ENCODE measurements around the gene ELOVL4. TPM values are rescaled to one million over a fixed set of nuclear protein-coding genes. Genes with fewer than 3 reads are reported as not detected.

Gene ELOVL4
- total RNA-seq, 1 experiment from 2014 or later = 1.3 TPM

GRCh38 chr6:79946272-79947190 is 822 bp downstream of the ELOVL4 start:
- Histone ChIP-seq H3K4me3 (peak overlapping the region; percentile 39), H3K4me1 (replicated peaks) (peaks cover 13% of the 10 kb centered on the region; the same call in 1 of the 2 replicates), H3K27ac (no peak overlapping the region), H3K9me3 (replicated peaks) (no peaks in the 10 kb centered on the region), H3K36me3 (no peaks in the 10 kb centered on the region), H3K27me3 (replicated peaks) (peaks cover 25% of the 10 kb centered on the region)
- peak in 1 of 2 experiments; percentile 26 for DNase-seq (ENCODE audit: low read depth in 1 of 2, low spot score in 2 of 2)

- Histone ChIP-seq H3K36me3 (no peaks in the 10 kb centered on the region), H3K4me3 (no peak overlapping the region), H3K9me3 (replicated peaks) (no peaks in the 10 kb centered on the region), H3K27me3 (replicated peaks) (peaks cover 20% of the 10 kb centered on the region), H3K27ac (no peak overlapping the region), H3K4me1 (replicated peaks) (peaks cover 13% of the 10 kb centered on the region; the same call in 1 of the 2 replicates)
- DNase-seq (ENCODE audit: low read depth in 1 of 2, low spot score in 2 of 2) = no peak
Measured at GRCh38 chr6:79943133-79943532, 4.2 kb downstream of the ELOVL4 start.

- no peaks in the 10 kb centered on the region for H3K9me3 ChIP-seq (replicated peaks)
- peaks cover 9% of the 10 kb centered on the region for H3K27me3 ChIP-seq (replicated peaks)
- H3K4me3 ChIP-seq = no peak overlapping the region
- DNase-seq (ENCODE audit: low read depth in 1 of 2, low spot score in 2 of 2) = no peak
- H3K36me3 ChIP-seq = no peaks in the 10 kb centered on the region
- 0 out of 2 replicates have a peak, but pooled peaks cover 2% of the 10 kb centered on the region for H3K4me1 ChIP-seq (replicated peaks)
- H3K27ac ChIP-seq = no peak overlapping the region
Measured at GRCh38 chr6:79941489-79942151, 5.7 kb downstream of the ELOVL4 start.

GRCh38 chr6:79928478-79928998 is 18.8 kb downstream of the ELOVL4 start:
- no peaks in the 10 kb centered on the region for H3K36me3 ChIP-seq
- H3K27me3 ChIP-seq (replicated peaks) = peaks cover 8% of the 10 kb centered on the region; the same call in 1 of the 2 replicates
- H3K9me3 ChIP-seq (replicated peaks) = no peaks in the 10 kb centered on the region
- no peaks in the 10 kb centered on the region for H3K4me1 ChIP-seq (replicated peaks)
- no peak overlapping the region for H3K4me3 ChIP-seq
- H3K27ac ChIP-seq = no peak overlapping the region
- no peak for DNase-seq (ENCODE audit: low read depth in 1 of 2, low spot score in 2 of 2)

- H3K9me3 ChIP-seq (replicated peaks) = no peaks in the 10 kb centered on the region
- no peaks in the 10 kb centered on the region for H3K36me3 ChIP-seq
- H3K27ac ChIP-seq = no peak overlapping the region
- no peaks in the 10 kb centered on the region for H3K4me1 ChIP-seq (replicated peaks)
- H3K4me3 ChIP-seq = no peak overlapping the region
- no peak for DNase-seq (ENCODE audit: low read depth in 1 of 2, low spot score in 2 of 2)
- peaks cover 8% of the 10 kb centered on the region; the same call in 1 of the 2 replicates for H3K27me3 ChIP-seq (replicated peaks)
Measured at GRCh38 chr6:79927758-79928157, 19.6 kb downstream of the ELOVL4 start.

- Histone ChIP-seq H3K36me3 (no peaks in the 10 kb centered on the region), H3K27ac (no peak overlapping the region), H3K4me1 (replicated peaks) (no peaks in the 10 kb centered on the region), H3K9me3 (replicated peaks) (no peaks in the 10 kb centered on the region), H3K27me3 (replicated peaks) (no peaks in the 10 kb centered on the region), H3K4me3 (no peak overlapping the region)
- no peak for DNase-seq (ENCODE audit: low read depth in 1 of 2, low spot score in 2 of 2)
Measured at GRCh38 chr6:79923270-79923669, 24.1 kb downstream of the ELOVL4 start.

- H3K27ac ChIP-seq = no peak overlapping the region
- no peaks in the 10 kb centered on the region for H3K9me3 ChIP-seq (replicated peaks)
- DNase-seq (ENCODE audit: low read depth in 1 of 2, low spot score in 2 of 2) = no peak
- no peaks in the 10 kb centered on the region for H3K36me3 ChIP-seq
- H3K4me3 ChIP-seq = no peak overlapping the region
- no peaks in the 10 kb centered on the region for H3K27me3 ChIP-seq (replicated peaks)
- H3K4me1 ChIP-seq (replicated peaks) = no peaks in the 10 kb centered on the region
Measured at GRCh38 chr6:79922018-79922417, 25.3 kb downstream of the ELOVL4 start.

GRCh38 chr6:79913369-79913768 is 34.0 kb downstream of the ELOVL4 start:
- DNase-seq (ENCODE audit: low read depth in 1 of 2, low spot score in 2 of 2) = no peak
- Histone ChIP-seq H3K36me3 (no peaks in the 10 kb centered on the region), H3K27ac (no peak overlapping the region), H3K27me3 (replicated peaks) (peaks cover 2% of the 10 kb centered on the region; the same call in 1 of the 2 replicates), H3K4me3 (no peak overlapping the region), H3K4me1 (replicated peaks) (no peaks in the 10 kb centered on the region), H3K9me3 (replicated peaks) (no peaks in the 10 kb centered on the region)

GRCh38 chr6:79911992-79912391 is 35.4 kb downstream of the ELOVL4 start:
- no peak for DNase-seq (ENCODE audit: low read depth in 1 of 2, low spot score in 2 of 2)
- H3K36me3 ChIP-seq = no peaks in the 10 kb centered on the region
- no peaks in the 10 kb centered on the region for H3K4me1 ChIP-seq (replicated peaks)
- no peaks in the 10 kb centered on the region for H3K9me3 ChIP-seq (replicated peaks)
- no peak overlapping the region for H3K27ac ChIP-seq
- peaks cover 2% of the 10 kb centered on the region; the same call in 1 of the 2 replicates for H3K27me3 ChIP-seq (replicated peaks)
- H3K4me3 ChIP-seq = no peak overlapping the region

- no peak overlapping the region for H3K4me3 ChIP-seq
Measured at GRCh38 chr6:79909517-79909916, 37.8 kb downstream of the ELOVL4 start.

GRCh38 chr6:79902046-79902445 is 45.3 kb downstream of the ELOVL4 start:
- no peaks in the 10 kb centered on the region for H3K36me3 ChIP-seq
- no peak for DNase-seq (ENCODE audit: low read depth in 1 of 2, low spot score in 2 of 2)
- H3K27me3 ChIP-seq (replicated peaks) = no peaks in the 10 kb centered on the region; the same call in 1 of the 2 replicates
- no peaks in the 10 kb centered on the region for H3K9me3 ChIP-seq (replicated peaks)
- H3K27ac ChIP-seq = no peak overlapping the region
- no peaks in the 10 kb centered on the region for H3K4me1 ChIP-seq (replicated peaks)
- H3K4me3 ChIP-seq = no peak overlapping the region

More at GRCh38 chr6:79909517-79909916, 37.8 kb downstream of the ELOVL4 start:
- Histone ChIP-seq H3K27ac (no peak overlapping the region), H3K4me1 (replicated peaks) (no peaks in the 10 kb centered on the region), H3K27me3 (replicated peaks) (peaks cover 2% of the 10 kb centered on the region; the same call in 1 of the 2 replicates), H3K36me3 (no peaks in the 10 kb centered on the region), H3K9me3 (replicated peaks) (no peaks in the 10 kb centered on the region)
- no peak for DNase-seq (ENCODE audit: low read depth in 1 of 2, low spot score in 2 of 2)

GRCh38 chr6:79898076-79898475 is 49.3 kb downstream of the ELOVL4 start:
- DNase-seq (ENCODE audit: low read depth in 1 of 2, low spot score in 2 of 2) = no peak
- H3K27ac ChIP-seq = no peak overlapping the region
- H3K4me1 ChIP-seq (replicated peaks) = no peaks in the 10 kb centered on the region
- no peaks in the 10 kb centered on the region for H3K36me3 ChIP-seq
- H3K9me3 ChIP-seq (replicated peaks) = no peaks in the 10 kb centered on the region
- no peaks in the 10 kb centered on the region; the same call in 1 of the 2 replicates for H3K27me3 ChIP-seq (replicated peaks)
- H3K4me3 ChIP-seq = no peak overlapping the region

- H3K36me3 ChIP-seq = no peaks in the 10 kb centered on the region
- H3K4me3 ChIP-seq = no peak overlapping the region
- H3K27me3 ChIP-seq (replicated peaks) = no peaks in the 10 kb centered on the region; the same call in 1 of the 2 replicates
- no peak for DNase-seq (ENCODE audit: low read depth in 1 of 2, low spot score in 2 of 2)
- no peaks in the 10 kb centered on the region for H3K4me1 ChIP-seq (replicated peaks)
- no peaks in the 10 kb centered on the region for H3K9me3 ChIP-seq (replicated peaks)
- H3K27ac ChIP-seq = no peak overlapping the region
Measured at GRCh38 chr6:79896075-79896449, 51.3 kb downstream of the ELOVL4 start.
